Astrocyte (in vitro differentiated cells and primary cell): Measurements from ENCODE around the gene ABCB7.

Source experiments
- EZH2 ChIP-seq: IDR thresholded peaks from 2 replicates; pipeline ENCODE4 v1.6.1; 2012; ENCODE audit warnings: mild to moderate bottlenecking, low read length, inconsistent platforms; ENCODE audit not compliant: insufficient read depth
- TF ChIP-seq, protein P1 (sequence below): IDR thresholded peaks from 2 replicates; pipeline ENCODE4 v1.5.1; 2011; ENCODE audit warnings: low read depth, mild to moderate bottlenecking, inconsistent platforms, low read length, moderate library complexity; ENCODE audit not compliant: insufficient read depth

DNA sequence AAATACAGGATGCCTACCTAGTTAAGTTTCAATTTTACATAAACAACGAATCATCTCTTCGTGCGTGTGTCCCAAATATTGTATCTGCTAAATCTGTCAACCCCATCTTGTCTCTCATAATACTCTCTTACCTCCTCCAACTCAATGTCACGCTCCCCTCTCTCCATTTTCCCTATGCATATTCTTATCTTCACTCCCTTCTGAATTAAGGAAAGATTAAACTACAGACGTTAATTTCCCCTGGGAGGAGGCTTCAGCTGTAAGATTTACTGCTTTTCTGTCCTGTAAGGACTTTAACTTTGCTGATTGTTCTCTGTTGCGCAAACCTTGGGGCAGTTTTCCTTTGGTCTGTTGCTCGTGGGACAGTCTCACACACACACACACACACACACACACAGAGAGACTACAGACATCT, 455 bp upstream of the ABCB7 start:
- TF ChIP-seq, protein P1, sequence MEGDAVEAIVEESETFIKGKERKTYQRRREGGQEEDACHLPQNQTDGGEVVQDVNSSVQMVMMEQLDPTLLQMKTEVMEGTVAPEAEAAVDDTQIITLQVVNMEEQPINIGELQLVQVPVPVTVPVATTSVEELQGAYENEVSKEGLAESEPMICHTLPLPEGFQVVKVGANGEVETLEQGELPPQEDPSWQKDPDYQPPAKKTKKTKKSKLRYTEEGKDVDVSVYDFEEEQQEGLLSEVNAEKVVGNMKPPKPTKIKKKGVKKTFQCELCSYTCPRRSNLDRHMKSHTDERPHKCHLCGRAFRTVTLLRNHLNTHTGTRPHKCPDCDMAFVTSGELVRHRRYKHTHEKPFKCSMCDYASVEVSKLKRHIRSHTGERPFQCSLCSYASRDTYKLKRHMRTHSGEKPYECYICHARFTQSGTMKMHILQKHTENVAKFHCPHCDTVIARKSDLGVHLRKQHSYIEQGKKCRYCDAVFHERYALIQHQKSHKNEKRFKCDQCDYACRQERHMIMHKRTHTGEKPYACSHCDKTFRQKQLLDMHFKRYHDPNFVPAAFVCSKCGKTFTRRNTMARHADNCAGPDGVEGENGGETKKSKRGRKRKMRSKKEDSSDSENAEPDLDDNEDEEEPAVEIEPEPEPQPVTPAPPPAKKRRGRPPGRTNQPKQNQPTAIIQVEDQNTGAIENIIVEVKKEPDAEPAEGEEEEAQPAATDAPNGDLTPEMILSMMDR = no peak
- TF ChIP-seq EZH2 = no peak
